T-cell (primary cell): ENCODE measurements around the gene ANAPC2. TPM values are rescaled to one million over a fixed set of nuclear protein-coding genes. Genes with fewer than 3 reads are reported as not detected.
A peak's percentile ranks its signal among the peaks of the same experiment; 100 is the strongest.

Experiments
- ATAC-seq, 4 experiments: fragments of 200-7000 bp in 3 of 4; fragments of 150-1000 bp in 1 of 4; cut with Tn5 transposase; replicated peaks in 1 of 4; 1 replicate in 3 of 4; 2 replicates in 1 of 4; pipeline ENCODE4 v1.10.0; 2021; ENCODE audit warnings: moderate library complexity in 3 of 4, mild to moderate bottlenecking in 2 of 4, moderate number of reproducible peaks in 1 of 4
- CTCF ChIA-PET, 2 donors: fragments of 300-600 bp; sonication (Branson Sonifier 250); formaldehyde crosslinking; loops; one replicate each; lab custom pipeline; 2022; ENCODE audit warnings: antibody characterized with exemption in 2 of 2; lab: Charles Lee
- POLR2A ChIA-PET, 2 donors: fragments of 300-600 bp; sonication (Branson Sonifier 250); formaldehyde crosslinking; loops; one replicate each; lab custom pipeline; 2022; ENCODE audit warnings: antibody characterized with exemption in 2 of 2; lab: Charles Lee
- DNase-seq, 35 experiments: peaks; one replicate each; pipeline versions ENCODE4 v3.0.0 to v3.0.0-alpha.2; 2013 to 2023
- H3K27ac ChIP-seq: one replicate; pipeline ENCODE4 v1.5.1; 2013; ENCODE audit warnings: low read length
- H3K27me3 ChIP-seq, 2 experiments: replicated peaks in 1 of 2; 1 replicate in 1 of 2; 2 replicates in 1 of 2; pipeline versions ENCODE4 v1.6.1 to v1.7.0; 2013; ENCODE audit warnings: low read length in 1 of 2, mixed read lengths in 1 of 2; ENCODE audit not compliant: control insufficient read depth in 2 of 2, insufficient read depth in 2 of 2; ENCODE audit errors: extremely low read depth in 1 of 2
- H3K36me3 ChIP-seq, 2 donors: 1 replicate in 1 of 2; 2 replicates in 1 of 2; pipeline versions ENCODE4 v1.6.1 to v1.7.0; 2013; ENCODE audit warnings: low read length in 1 of 2; ENCODE audit not compliant: control insufficient read depth in 2 of 2, insufficient read depth in 1 of 2; ENCODE audit errors: extremely low read depth in 1 of 2
- H3K4me1 ChIP-seq, 2 experiments: 1 replicate in 1 of 2; 2 replicates in 1 of 2; pipeline versions ENCODE4 v1.6.1 to v1.7.0; 2013; ENCODE audit warnings: low read length in 2 of 2, mixed read lengths in 1 of 2; ENCODE audit not compliant: insufficient read depth in 2 of 2, control insufficient read depth in 1 of 2; ENCODE audit errors: extremely low read depth in 1 of 2
- H3K4me3 ChIP-seq, 2 donors: 1 replicate in 1 of 2; 2 replicates in 1 of 2; pipeline versions ENCODE4 v1.5.1 to v1.7.0; 2013; ENCODE audit warnings: mild to moderate bottlenecking in 2 of 2, low read length in 1 of 2, moderate library complexity in 1 of 2; ENCODE audit not compliant: control insufficient read depth in 1 of 2; ENCODE audit errors: extremely low read depth in 1 of 2
- H3K9me3 ChIP-seq: 2 replicates; pipeline ENCODE4 v1.7.0; 2013
- H3K27ac Mint-ChIP-seq, 2 donors: one replicate each; pipeline ENCODE4 v1.8.0; 2020 to 2021; ENCODE audit warnings: mild to moderate bottlenecking in 2 of 2, mixed read lengths in 2 of 2
- H3K27me3 Mint-ChIP-seq, 2 donors: one replicate each; pipeline ENCODE4 v1.8.0; 2021 to 2022; ENCODE audit warnings: mixed read lengths in 2 of 2
- H3K36me3 Mint-ChIP-seq: one replicate; pipeline ENCODE4 v1.8.0; 2021; ENCODE audit warnings: mixed read lengths
- H3K4me1 Mint-ChIP-seq, 3 donors: one replicate each; pipeline ENCODE4 v1.8.0; 2020 to 2022; ENCODE audit warnings: mixed read lengths in 3 of 3, mild to moderate bottlenecking in 1 of 3
- H3K4me3 Mint-ChIP-seq, 3 donors: one replicate each; pipeline ENCODE4 v1.8.0; 2020 to 2022; ENCODE audit warnings: mild to moderate bottlenecking in 3 of 3, mixed read lengths in 3 of 3, moderate library complexity in 3 of 3
- H3K9me3 Mint-ChIP-seq, 3 donors: one replicate each; pipeline ENCODE4 v1.8.0; 2020 to 2022; ENCODE audit warnings: mixed read lengths in 3 of 3
- WGBS: methylation state at CpG from one replicate; pipeline ENCODE4 v1.1.5; 2013; ENCODE audit warnings: missing lambda C conversion rate; ENCODE audit not compliant: insufficient coverage; 5-methylcytosine and 5-hydroxymethylcytosine counted together
- total RNA-seq, 35 experiments: library from RNA in 6 of 35; stranded (reverse) in 6 of 35; fragments of 120-200 nt in 1 of 35; gene quantifications; one replicate each; pipeline versions ENCODE4 v1.2.1 to v1.2.4 and lab custom pipeline; 2013 to 2026

ANAPC2 gene
- total RNA-seq, 5 donors from 2014 or later (not counting 1 experiment from before 2014, with no cell fraction given) = 133 to 142 (median 141) TPM

DNA sequence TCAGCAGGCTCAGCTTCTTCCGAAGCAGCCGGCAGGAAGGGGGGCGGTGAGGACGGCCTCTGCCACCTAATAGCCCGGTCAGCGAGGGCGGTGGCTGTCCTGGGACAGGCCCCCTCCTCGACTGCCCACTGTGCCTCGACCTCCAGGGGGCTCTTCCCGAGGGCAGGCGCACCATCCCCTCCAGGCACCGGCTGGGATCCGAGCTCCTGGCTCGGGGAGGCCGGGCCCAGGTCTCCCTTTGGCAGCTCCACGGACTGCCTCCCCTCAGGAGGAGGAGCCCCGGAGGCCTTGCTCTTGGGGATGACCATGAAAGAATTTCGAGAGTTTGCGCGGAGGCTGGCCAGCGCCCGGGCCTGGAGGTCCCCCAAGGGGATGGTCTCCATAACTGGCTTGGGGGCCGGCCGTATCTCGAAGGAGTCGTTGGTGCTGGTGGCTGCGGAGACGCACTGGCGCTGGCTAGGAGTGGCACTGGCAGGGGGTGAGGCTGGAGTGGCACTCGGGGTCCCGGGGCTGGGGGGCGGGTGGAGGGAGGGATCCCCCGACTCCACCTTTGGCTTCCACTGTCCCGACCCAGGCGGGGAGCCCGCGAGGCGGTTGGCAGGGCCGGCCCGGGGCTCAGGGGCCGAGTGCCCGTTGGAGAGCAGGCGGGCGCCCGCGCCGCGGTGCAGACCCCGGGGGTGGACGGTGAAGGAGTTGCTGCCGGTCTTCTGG lies 11.2 kb upstream of the ANAPC2 start:
- WGBS = 47% methylated on average over 42 of the region's 51 CpGs
- Mint-ChIP-seq H3K27ac (no peak overlapping the region), H3K27me3 (no peaks in the 10 kb centered on the region)

GRCh38 chr9:137198902-137199283 lies 10.5 kb upstream of the ANAPC2 start:
- DNase-seq (no peak), ATAC-seq (no peak)
- Mint-ChIP-seq H3K4me3 (peak overlapping the region in 2 of 3 donors; percentile 45 to 78), H3K9me3 (no peaks in the 10 kb centered on the region), H3K36me3 (no peaks in the 10 kb centered on the region), H3K27me3 (no peaks in the 10 kb centered on the region), H3K4me1 (peaks cover 8 to 33% (median 20%) of the 10 kb centered on the region in 3 donors), H3K27ac (no peak overlapping the region)
- Histone ChIP-seq H3K4me3 (peak overlapping the region in 1 of 2 donors; percentile 11), H3K27ac (no peak overlapping the region), H3K4me1 (peaks cover 5 to 35% of the 10 kb centered on the region in 2 experiments), H3K9me3 (no peaks in the 10 kb centered on the region), H3K36me3 (peaks cover 0 to 2% of the 10 kb centered on the region in 2 donors), H3K27me3 (peaks cover 0 to 11% of the 10 kb centered on the region in 2 experiments)
- CTCF ChIA-PET = no interaction called here
- POLR2A ChIA-PET = no interaction called here
- WGBS = 93% methylated on average over 6 of the region's 11 CpGs

More for the DNA sequence above, 11.2 kb upstream of the ANAPC2 start:
- Mint-ChIP-seq H3K4me3 (peak overlapping the region; percentile 74 to 81 (median 78)), H3K4me1 (peaks cover 15 to 40% (median 27%) of the 10 kb centered on the region in 3 donors), H3K36me3 (no peaks in the 10 kb centered on the region), H3K9me3 (no peaks in the 10 kb centered on the region)
- Histone ChIP-seq H3K27ac (no peak overlapping the region), H3K9me3 (no peaks in the 10 kb centered on the region), H3K27me3 (peaks cover 0 to 11% of the 10 kb centered on the region in 2 experiments), H3K4me1 (peaks cover 12 to 42% of the 10 kb centered on the region in 2 experiments), H3K4me3 (no peak overlapping the region), H3K36me3 (peaks cover 0 to 2% of the 10 kb centered on the region in 2 donors)
- no peak for ATAC-seq
- DNase-seq = no peak
- POLR2A ChIA-PET = no interaction called here
- CTCF ChIA-PET = no interaction called here

GRCh38 chr9:137198051-137198901 lies 9.9 kb upstream of the ANAPC2 start:
- no peaks in the 10 kb centered on the region for H3K27me3 Mint-ChIP-seq
- POLR2A ChIA-PET = no interaction called here
- H3K36me3 Mint-ChIP-seq = no peaks in the 10 kb centered on the region
- peak overlapping the region; percentile 36 to 78 (median 45) for H3K4me3 Mint-ChIP-seq
- no peaks in the 10 kb centered on the region for H3K9me3 Mint-ChIP-seq
- H3K9me3 ChIP-seq = no peaks in the 10 kb centered on the region
- peaks cover 0 to 11% of the 10 kb centered on the region in 2 experiments for H3K27me3 ChIP-seq
- 92% methylated on average over 19 of the region's 19 CpGs for WGBS
- peaks cover 0 to 2% of the 10 kb centered on the region in 2 donors for H3K36me3 ChIP-seq
- H3K27ac Mint-ChIP-seq = no peak overlapping the region
- no peak overlapping the region for H3K4me3 ChIP-seq
- H3K4me1 ChIP-seq = peaks cover 4 to 29% of the 10 kb centered on the region in 2 experiments
- CTCF ChIA-PET = no interaction called here
- DNase-seq (no peak), ATAC-seq (no peak)
- peaks cover 6 to 29% (median 16%) of the 10 kb centered on the region in 3 donors for H3K4me1 Mint-ChIP-seq
- H3K27ac ChIP-seq = no peak overlapping the region

DNA sequence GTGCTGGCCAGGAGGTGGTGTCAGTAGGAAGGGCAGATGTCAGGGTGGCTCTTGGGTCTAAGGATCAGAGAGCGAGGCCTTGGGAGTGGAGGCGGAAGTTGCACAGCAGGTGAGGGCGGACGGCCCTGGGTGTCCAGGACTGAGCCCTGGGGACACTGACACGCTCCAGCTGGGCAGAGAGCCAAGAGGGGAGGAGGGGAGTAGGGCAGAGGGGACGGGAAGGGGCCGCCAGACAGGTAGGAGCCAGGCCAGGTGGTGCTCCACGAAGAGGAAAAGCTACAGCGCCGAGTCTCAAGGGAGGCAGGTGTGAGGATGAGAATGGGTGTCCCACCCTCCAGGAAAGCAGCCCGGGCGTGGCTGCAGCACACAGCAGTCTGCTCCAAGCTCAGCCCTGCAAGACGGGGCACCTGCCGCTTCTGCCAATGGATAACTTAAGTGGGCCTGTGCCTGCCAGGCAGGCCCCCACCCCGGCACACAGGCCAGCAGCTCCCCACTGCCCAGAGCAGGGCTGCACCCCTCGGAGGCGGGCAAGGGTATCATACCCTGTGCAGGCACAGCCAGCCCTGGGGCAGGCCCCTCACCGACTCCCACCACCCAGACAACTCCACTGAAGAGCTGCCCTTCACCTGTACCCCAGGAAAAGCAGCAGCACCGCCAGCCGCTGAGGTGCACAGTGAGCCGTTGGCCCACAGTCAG lies 7.3 kb upstream of the ANAPC2 start:
- CTCF ChIA-PET = no interaction called here
- H3K27me3 Mint-ChIP-seq = no peaks in the 10 kb centered on the region
- no peaks in the 10 kb centered on the region for H3K9me3 ChIP-seq
- H3K27ac Mint-ChIP-seq = no peak overlapping the region
- peaks cover 0 to 13% (median 3%) of the 10 kb centered on the region in 3 donors for H3K4me1 Mint-ChIP-seq
- no peak for DNase-seq
- peaks cover 0 to 11% of the 10 kb centered on the region in 2 experiments for H3K27me3 ChIP-seq
- peaks cover 0 to 18% of the 10 kb centered on the region in 2 experiments for H3K4me1 ChIP-seq
- H3K9me3 Mint-ChIP-seq = no peaks in the 10 kb centered on the region
- H3K4me3 Mint-ChIP-seq = no peak overlapping the region
- peaks cover 2 to 4% of the 10 kb centered on the region in 2 donors for H3K36me3 ChIP-seq
- no peaks in the 10 kb centered on the region for H3K36me3 Mint-ChIP-seq
- no peak overlapping the region for H3K27ac ChIP-seq
- ATAC-seq = no peak
- POLR2A ChIA-PET = no interaction called here
- H3K4me3 ChIP-seq = no peak overlapping the region
- 90% methylated on average over 21 of the region's 21 CpGs for WGBS

DNA sequence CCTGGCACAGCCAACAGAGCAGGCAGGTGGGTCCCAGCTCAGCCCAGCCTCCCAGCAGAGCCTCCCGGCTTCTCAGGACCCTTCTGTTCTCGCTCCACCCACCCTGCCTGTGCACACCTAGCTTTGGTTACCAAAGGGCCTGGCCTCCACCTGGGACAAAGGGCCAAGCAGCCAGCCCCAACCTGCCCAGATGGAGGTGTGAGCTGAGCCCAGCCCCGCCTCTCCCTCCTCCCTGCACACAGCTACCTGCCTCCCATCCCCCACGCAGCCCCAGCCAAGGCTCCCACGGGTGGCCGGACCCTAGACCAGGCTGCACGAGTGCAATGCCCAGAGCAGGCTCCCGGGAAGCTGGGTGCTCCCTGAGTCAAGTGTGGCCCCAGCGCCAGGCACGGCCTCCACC lies 6.5 kb upstream of the ANAPC2 start:
- Mint-ChIP-seq H3K4me3 (no peak overlapping the region), H3K27ac (no peak overlapping the region), H3K4me1 (peaks cover 0 to 17% (median 6%) of the 10 kb centered on the region in 3 donors), H3K36me3 (no peaks in the 10 kb centered on the region), H3K27me3 (no peaks in the 10 kb centered on the region), H3K9me3 (no peaks in the 10 kb centered on the region)
- CTCF ChIA-PET = no interaction called here
- Histone ChIP-seq H3K4me3 (no peak overlapping the region), H3K36me3 (peaks cover 5 to 10% of the 10 kb centered on the region in 2 donors), H3K27me3 (peaks cover 0 to 11% of the 10 kb centered on the region in 2 experiments), H3K4me1 (peaks cover 0 to 25% of the 10 kb centered on the region in 2 experiments), H3K27ac (no peak overlapping the region), H3K9me3 (no peaks in the 10 kb centered on the region)
- 83% methylated on average over 7 of the region's 10 CpGs for WGBS
- DNase-seq = no peak
- no peak for ATAC-seq
- POLR2A ChIA-PET = no interaction called here

DNA sequence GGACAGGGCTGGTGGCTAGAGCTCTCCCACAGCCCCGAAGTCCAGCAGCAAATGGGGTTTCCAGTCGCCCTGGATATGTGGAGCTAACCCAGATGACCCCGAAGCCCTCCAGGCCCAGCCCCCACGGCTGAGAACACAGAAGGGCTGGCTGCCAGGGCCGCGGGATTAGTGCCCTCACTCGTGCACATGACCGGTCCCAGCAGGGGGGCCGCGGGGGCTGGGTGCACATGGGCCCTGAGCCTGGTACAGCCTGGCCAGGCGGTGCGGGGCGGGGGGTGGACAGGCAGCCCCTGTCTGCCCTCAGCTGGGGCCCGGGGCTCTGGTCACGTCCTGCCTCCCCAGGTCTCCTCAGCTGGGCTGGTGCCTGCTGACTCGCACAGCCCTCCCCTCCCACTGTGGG lies 6.0 kb upstream of the ANAPC2 start:
- Mint-ChIP-seq H3K36me3 (no peaks in the 10 kb centered on the region), H3K4me1 (peaks cover 0 to 19% (median 9%) of the 10 kb centered on the region in 3 donors), H3K9me3 (no peaks in the 10 kb centered on the region), H3K27ac (no peak overlapping the region), H3K4me3 (no peak overlapping the region), H3K27me3 (no peaks in the 10 kb centered on the region)
- no peak overlapping the region for H3K4me3 ChIP-seq
- no peaks in the 10 kb centered on the region for H3K9me3 ChIP-seq
- no peak for DNase-seq
- ATAC-seq = no peak
- H3K4me1 ChIP-seq = peaks cover 0 to 26% of the 10 kb centered on the region in 2 experiments
- POLR2A ChIA-PET = no interaction called here
- peaks cover 5 to 13% of the 10 kb centered on the region in 2 donors for H3K36me3 ChIP-seq
- peaks cover 0 to 7% of the 10 kb centered on the region in 2 experiments for H3K27me3 ChIP-seq
- 91% methylated on average over 15 of the region's 16 CpGs for WGBS
- no peak overlapping the region for H3K27ac ChIP-seq
- CTCF ChIA-PET = interaction anchor here in 1 of 2 donors (0.6 kb wide), 1 partner anchor 64 kb away, joined by 7 read pairs; no protein-coding TSS in a partner anchor
